HL-60/S4 treated with retinoic acid at 250 ng/mL for 4 days and 3 days (cell line): Measurements from ENCODE around the gene DMD.
"Not testable (repeated sequence)": the region's sequence is repeated elsewhere in the genome, so short reads cannot be mapped to it uniquely, and the experiment has no call there.

Source experiments
- in situ Hi-C: fragments of 300-500 bp; cut with MboI; formaldehyde crosslinking; loops from 2 replicates; pipeline ENCODE4 v1.7.0; 2022; ENCODE audit warnings: low sequenced_read_pairs

DMD gene

DNA sequence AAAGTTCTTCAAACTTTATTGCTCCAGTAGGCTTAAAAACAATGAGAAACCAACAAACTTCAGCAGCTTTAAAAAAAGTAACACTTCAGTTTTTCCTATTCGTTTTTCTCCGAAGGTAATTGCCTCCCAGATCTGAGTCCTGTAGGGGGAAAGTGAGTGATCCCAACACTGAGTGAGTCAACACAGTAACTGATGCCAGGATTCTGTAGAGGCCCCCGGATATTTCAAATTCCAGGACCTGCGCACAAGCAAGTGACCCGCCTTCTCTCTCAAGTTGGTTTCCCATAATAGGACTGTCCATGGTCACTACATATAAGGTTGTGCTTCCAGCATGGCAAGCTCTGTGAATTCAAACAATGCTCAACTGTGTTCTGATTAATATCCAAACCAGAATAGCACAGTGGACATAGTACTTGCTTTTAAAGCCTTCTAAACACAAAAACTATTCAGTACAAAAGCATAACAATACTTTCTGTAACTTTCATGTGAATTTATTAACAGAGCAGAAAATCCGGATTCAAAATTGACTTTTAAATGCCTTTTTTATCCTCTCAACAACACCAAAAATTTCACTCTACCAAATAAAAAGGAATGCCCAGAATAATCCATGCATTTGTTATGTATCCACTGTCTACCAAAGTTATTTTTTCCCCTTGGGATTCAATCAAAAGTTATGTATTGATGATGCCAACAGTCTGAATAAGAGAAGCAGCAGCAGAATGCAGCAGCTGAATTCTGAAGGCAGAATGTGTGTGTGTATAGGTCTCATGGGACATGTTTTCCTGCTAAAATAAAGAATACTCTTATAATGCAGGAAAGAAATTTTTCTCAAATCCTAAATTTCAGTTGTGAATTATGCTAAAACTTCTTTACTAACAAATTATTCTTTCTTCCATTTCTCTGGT lies at the start of gene DMD:
TSS of gene DMD (minus strand) at position 194 of the 905 bp plus-strand sequence. CDS start 237 bp downstream, outside the sequence.
- in situ Hi-C loops = no loop called here

DNA sequence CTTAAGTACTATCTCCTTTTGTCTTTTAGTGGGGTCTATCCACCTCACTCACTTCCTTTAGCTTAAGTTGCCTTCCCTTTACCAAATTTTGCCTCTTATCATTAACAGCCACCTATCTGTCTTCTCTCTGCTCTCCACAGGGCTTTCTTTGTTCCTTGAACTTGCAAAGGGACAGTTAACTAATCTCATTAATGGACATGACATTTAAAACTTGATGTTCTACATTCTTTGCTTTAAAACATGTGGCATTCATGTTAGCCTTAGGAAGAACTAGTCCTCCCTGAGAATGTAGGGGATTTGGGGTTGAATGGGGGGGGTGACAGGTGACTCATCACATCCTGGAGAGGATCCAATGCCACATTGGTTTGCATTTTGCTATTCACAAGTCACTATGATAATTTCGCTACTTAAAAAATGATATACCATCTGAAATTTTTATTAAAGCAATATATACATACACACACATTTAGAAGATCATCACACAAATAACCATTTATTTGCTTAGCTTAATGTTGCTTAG lies 41.0 kb upstream of the DMD start:
- in situ Hi-C loops = no loop called here

DNA sequence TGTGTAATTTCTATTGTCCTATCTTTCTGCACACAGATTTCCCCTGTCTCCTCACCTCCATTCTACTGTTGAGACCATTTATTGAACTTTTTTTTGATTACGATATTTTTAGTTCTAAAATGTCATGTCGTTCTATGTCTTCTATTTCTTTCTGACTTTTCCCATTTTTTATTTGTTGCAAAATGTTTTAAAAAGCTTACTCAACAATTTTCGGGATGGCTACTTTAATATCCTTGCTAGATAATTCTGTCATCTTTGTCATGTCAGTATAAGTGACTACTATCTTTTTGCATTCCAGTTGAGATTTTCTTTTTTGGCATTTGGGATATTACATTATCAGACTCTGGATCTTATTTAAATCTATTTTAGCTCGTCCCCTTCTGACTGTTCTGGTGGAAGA lies 7.5 kb upstream of the DMD start:
- in situ Hi-C loops = no loop called here

DNA sequence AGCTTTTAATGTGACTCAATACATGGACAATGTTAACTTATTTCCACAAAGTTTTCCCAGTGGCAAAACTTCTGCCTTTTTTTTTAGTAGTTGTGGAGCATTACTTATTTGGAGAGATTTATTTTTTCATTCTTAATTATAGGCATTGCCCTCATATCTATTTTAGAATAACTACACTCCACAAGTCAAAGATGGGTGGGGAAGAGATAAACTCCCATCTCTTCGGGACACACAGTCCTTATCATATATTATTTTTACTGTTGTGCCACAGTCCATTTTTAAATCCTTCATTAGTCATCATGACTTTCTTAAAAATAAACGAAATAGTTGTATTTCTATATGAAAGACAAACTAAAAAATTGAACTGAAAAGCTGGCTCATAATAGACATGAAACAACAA lies 1.2 kb downstream of the DMD start:
- in situ Hi-C loops = no loop called here

DNA sequence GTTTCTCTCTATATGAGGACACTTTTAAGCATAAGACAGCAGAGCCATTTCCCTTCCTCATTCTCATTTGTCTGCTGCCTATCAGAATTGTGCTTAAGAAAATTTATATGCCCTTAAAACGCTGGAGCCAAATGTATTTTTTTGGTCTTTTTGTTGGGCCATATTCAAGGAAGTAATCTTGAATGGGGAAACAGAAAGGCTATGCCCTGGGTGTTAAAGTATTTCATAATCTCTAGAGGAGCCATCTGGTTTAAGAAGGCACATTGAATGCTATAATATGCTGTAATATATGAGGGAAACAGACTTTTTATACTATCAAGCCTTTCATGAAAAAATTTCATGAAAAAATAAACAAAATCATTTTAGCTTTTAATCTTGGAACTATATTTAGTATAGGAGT lies 4.3 kb downstream of the DMD start:
- in situ Hi-C loops = no loop called here

DNA sequence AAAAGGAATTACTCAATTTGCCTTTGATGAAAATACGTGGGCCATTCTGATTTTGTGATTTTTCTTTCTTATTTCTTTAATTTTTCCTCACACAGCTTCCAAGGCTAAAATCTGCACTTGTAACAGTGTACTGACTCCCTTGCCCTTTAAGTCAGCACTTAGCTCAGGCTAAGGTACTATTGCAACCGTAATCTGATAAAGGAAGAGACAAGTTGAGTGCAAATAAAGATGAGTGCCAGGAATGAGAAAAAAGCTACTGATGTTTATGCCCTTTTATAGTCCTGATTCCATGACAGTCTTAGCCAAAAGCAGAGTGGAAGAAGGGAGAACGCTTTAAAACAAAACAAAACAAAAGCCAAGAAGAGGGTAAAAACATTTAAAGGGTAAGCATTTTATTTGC lies 6.0 kb downstream of the DMD start:
- in situ Hi-C loops = no loop called here

DNA sequence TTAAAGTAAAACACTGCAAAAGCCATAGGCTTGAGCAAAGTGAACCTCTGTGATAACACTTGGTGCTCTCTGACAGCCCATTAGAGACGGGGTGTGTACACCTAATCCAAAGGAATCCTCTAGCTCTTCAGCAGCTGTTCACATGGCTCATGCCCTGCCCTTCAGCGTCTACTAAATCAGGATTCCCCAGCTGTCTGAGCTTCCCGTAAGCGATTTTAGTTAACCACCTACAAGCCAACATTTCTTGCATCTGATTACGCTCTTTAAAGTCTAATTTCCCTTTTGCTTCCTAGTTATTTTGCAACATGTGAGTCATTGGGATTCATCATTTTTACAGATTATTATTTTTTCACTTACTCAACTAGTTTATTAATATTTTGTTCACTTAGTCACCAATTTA lies 6.5 kb downstream of the DMD start:
- in situ Hi-C loops = no loop called here

DNA sequence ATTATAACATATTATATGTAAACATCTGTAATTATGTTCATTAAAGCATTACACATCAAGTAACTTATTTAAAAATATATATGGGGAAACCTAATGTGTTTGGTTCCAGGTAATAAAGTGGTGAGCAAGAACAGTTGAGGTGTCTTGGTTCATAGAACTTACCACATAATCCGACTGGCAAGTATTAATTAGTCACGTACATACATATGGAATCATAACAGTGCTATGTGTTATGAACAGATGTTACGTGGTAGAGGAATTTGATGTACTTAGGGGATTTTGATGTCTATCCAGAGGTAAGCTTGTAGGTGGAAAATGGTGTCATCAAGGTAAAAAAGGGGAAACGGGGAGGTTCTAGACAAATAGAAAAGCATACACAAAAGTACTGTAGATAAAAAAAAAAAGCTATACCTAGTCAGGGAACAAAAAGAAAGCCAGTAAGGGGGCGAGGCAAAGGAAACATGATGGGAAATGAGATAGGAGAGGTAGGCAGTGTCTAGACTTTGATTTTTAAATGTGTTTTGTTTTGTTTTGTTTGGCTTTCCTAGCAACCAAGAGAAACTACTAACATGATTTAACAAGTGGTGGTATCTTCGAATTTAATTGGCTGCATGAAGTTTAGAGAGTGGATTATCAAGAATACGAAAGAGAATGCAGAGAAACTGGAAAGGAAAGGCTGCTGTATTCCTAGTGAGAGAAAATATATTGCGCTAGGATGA lies 12.6 kb downstream of the DMD start:
- in situ Hi-C loops = no loop called here

DNA sequence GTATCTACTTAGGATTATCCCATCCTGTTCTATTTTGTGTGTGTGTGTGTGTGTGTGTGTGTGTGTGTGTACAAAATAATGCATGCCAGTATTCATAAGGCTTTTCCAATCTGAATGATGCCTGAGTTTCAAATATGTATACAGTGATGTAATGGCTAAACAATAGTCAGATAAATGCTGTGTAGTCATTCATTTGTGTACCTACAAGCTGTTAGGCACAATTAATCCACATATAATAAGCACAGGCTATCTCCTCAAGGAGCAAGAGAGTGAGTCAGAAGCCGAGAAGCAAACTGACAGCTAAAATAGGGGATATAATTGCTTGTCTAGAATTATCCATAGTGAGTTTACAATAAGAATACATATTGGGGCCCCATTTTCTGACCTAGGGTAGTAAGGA lies 15.7 kb downstream of the DMD start:
- in situ Hi-C loops = no loop called here

DNA sequence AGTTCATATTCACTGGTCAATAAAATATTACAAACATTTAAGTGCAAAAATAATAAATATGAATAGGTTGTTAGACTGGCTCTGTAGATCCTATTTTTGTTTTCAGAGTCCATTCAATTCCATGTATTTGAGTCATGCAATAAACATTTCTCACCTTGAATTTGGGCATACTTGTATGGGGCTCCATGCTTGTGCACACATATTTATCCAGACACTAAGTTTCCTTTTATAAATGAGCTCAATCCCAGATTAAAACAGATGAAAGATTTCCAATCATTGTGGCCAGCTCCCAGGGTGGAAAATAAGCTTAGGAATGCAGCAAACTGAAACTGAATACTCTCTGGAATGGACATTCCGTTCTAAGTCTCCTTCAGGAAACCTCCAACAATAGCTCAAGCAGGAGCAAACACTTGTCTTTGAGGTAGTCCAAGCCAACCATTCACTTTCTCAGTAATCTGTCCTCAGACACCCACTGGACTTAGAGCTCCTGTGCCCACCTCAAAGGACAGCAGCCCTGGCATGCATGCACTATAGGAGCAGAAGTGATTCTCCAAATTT lies 16.4 kb downstream of the DMD start:
- in situ Hi-C loops = no loop called here

DNA sequence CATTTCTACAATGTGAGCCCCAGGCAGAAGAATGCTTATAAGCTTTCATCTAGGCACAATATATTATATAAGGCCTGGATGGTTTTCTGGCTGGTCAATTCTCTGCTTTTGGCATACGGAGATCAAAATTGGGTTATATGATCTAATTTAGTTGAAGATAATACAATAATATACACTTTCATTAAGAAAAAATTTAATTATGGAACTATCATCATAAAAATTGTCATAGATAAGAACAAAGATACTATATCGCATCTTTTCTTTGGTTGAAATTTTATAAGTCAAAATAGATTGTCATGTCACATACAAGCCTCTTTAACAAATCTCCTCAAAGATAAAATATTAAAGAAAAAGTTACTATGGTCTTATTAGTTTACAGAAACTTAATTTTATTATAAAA lies 17.1 kb downstream of the DMD start:
- in situ Hi-C loops = no loop called here

DNA sequence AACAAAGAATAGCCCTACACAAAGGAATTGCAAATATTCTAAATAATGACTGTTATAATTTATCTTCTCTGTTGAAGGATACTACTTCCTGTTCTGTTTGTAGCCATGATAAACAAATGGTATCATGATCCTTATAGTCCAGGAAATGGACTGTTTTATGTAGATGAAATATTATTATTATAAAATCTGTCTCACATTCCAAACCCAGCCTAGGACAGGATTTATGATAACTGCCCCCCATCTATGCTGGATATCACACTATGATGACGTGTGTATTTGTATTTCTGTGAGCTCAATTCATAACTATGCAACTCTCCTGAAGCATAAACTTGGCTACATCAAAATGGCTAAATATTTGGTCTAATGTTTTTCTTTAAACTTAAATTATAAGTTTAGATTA lies 21.3 kb downstream of the DMD start:
- in situ Hi-C loops = no loop called here

DNA sequence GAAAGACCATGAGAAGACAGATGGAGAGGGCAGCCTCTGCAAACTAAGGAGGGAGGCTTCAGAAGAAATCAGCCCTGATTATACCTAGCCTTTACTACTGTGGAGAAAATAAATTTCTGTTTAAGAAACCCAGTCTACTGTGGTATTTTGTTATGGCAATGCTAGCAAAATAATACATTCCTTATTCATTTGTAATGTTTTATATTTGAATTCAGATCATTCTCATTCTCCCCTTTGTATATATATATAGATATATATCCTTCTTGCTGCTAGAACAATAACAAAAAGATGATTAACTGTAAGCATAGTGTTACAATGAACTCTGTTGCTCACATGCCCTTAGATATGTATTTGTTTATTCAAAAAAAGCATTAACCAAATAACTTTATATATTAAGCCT lies 22.5 kb downstream of the DMD start:
- in situ Hi-C loops = no loop called here

DNA sequence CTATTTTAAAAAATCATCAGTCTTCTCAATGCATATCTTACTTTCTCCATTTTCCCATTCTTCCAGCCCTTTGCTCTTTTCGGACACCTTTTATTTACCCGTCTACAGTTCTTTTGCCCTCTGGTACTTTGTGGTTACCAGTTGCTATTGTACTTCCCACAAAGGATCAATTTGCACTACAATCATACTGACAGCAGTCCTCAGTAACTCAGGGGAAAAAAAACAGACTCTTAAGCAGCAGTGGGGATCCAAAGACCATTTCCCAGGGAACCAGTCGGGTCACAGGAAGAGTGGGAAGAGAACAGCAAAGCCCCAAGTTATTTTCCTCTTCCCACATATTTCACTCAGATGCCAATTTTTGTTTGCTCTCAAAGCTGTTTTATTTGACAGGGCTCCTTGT lies 23.1 kb downstream of the DMD start:
- in situ Hi-C loops = no loop called here

DNA sequence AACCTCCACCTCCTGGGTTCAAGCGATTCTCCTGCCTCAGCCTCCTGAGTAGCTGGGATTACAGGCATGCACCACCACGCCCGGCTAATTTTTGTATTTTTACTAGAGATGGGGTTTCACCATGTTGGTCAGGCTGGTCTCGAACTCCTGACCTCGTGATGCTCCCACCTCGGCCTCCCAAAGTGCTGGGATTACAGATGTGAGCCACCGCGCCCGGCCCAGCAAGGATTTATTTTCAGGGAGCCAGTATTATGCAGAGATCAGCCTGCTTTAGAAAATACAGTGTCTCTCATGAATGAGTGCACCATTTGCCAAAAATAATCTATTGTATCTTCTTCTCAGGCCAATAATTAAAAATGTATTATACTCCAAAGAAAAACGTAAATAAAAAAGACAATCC lies 26.5 kb downstream of the DMD start:
- in situ Hi-C loops = not testable (repeated sequence)

DNA sequence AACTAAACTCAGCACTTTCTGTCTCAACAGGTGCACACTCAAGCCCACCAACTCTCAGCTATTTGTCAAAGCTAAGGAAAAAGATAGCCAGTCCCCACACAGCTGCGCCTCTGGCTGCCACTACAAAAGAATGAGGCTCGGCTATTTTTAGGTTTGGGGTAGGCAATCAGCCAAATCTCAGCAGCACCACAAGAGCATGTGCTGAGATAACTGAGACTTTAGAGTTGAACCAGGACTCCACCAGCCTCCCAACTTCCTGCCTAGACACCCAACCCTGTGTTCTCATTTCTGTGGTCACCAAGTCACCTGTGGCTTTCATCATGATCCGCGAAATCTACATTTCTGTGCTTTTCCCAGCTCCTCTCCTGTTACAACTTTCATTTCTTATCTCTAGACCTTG lies 28.0 kb downstream of the DMD start:
- in situ Hi-C loops = no loop called here

DNA sequence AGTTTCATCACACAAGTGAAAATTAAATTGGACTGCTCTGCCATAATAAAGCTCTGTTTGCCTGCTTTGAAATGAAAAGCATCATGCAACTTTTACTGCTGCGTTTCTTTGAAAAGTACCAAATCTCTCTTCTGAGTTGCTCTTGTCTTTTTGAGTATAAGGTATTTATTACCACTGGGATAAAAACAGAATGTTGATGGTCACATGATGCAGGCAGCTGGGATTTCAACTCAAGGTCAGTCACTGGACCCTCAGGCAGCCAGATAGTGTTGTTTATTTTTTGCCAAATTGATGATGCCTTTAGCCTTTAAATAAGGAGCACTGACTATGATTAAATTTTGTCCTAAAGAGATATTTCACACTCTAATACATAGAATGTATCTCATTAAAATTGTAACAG lies 32.7 kb downstream of the DMD start:
- in situ Hi-C loops = no loop called here

DNA sequence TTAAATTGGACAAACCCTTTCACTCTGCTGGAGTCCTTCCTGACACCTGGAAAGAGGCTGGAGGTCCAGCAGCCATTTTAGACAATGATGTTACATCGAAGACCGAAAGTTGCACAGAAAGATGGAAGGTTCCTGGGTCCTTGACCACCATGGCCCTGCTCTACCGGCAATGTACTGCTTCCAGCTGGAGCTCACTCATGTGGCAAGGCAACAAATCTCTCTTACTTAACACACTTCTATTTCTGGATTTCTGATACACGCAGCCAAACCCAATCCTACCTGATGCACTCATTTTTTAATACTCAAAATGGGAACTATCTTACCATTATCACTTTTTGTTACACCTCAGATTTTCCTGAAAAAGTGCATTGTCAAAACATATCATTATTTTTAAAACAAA lies 33.1 kb downstream of the DMD start:
- in situ Hi-C loops = no loop called here

DNA sequence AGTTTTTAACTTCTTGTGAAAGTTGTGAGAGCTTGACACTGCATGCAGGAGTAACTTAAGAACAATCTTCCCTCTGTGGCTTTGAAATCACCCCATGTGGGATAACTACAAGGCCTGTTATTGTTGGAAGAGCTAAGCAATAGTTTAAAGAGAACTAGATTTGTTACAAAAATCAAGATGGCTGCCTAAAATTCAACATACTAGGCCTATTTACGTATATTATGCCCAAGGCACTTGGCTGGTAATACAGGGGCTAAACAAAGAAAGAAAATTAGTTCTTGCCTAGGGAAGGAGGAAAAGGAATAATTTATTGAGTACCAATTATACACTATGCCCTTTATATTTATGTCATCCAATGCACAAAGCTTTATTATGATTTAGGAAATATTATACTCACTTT lies 36.1 kb downstream of the DMD start:
- in situ Hi-C loops = no loop called here

DNA sequence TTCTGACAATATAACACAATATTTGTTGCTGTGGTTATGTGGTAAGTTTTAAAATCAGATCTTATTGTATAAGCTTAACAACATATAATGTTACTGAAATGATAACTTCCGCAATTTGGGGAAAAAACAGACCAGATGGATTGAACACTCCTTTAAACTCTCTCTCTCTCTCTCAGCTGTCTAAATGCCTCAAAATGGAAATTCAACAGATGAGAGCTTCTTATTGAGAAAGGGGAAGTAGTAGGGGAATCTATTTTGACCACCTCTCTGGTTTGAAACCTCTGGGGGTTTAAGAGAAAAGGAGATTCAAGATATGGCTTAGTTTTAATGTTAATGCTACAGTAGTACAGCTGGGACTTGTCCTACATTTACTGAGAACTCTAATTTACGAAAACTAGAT lies 40.3 kb downstream of the DMD start:
- in situ Hi-C loops = no loop called here

DNA sequence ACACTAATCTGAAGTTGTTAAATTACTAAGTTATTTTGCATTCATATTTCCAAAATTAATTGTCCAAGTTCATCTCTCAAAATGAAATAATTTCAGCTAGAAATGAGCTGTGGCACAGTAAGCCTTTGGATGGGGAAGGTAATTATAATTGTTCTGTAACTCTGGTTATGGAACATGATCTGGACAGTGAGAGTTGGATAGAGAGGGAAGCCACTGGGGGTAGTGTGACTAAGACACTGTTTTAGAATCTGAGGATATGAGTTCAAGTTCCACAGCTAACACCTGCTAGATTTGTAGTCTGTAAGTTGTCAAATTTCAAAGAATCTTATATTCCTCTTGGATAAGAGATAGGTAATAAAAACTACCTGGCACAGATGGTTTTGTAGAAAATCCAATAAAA lies 49.5 kb downstream of the DMD start:
- in situ Hi-C loops = no loop called here

DNA sequence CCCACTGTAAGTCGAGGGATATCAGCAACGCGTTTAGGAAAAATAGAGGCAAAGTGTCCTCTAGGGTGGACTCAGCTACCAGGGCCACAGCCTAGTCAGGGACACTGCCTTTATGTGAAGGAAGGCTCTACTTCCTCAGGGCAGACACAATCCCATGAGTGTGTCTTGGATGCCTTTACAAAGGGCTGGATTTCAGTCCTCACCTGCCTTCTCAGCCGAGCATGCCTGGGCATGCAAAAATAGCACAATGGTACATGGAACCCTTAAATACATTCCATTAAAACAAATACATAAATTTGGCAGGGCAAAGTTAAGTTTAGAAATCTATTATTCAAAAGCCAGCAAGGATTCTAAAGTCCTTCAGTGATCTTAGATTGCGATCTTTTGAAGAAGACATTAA lies 51.1 kb downstream of the DMD start:
- in situ Hi-C loops = no loop called here
